ENCODE data around the gene SGCA.

Gene SGCA
- 0 to 1.8 (median 0) reads per million in 17 experiments for total RNA-seq

DNA sequence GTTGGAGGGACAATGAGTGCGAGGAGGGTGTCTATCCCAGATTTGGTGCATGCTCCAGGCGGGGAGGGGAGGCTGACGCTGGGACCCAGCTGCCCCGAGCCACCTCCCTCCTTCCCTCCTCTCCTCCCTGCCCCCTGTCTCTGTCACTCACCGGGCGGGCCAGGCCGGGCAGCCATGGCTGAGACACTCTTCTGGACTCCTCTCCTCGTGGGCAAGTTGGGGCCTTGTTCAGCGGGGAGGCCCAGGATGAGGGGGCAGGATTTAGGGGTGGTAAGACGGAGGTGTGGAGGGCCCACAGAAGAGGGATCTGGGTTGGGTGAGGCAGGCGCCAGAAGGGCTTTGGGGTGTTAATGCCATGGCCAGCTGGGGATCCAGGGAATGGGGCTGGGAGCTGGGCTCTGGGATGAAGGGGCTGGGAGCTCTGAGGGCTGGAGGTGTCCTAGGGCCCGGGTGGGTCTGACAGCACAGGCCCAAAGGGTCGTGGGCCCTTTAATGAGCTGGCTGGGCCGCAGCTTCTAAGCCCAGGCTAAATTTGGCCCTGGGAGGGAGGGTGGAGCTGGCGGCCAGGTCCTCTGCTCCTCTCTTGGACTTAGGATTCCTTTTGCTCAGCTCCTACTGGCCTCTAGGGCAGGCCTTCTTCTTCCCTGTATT, at the start of gene SGCA:
Gene SGCA (plus strand): TSS at position 139 of the 651 bp plus-strand sequence. CDS start 36 bp downstream, at position 175.
- DNase-seq: no peak

DNA sequence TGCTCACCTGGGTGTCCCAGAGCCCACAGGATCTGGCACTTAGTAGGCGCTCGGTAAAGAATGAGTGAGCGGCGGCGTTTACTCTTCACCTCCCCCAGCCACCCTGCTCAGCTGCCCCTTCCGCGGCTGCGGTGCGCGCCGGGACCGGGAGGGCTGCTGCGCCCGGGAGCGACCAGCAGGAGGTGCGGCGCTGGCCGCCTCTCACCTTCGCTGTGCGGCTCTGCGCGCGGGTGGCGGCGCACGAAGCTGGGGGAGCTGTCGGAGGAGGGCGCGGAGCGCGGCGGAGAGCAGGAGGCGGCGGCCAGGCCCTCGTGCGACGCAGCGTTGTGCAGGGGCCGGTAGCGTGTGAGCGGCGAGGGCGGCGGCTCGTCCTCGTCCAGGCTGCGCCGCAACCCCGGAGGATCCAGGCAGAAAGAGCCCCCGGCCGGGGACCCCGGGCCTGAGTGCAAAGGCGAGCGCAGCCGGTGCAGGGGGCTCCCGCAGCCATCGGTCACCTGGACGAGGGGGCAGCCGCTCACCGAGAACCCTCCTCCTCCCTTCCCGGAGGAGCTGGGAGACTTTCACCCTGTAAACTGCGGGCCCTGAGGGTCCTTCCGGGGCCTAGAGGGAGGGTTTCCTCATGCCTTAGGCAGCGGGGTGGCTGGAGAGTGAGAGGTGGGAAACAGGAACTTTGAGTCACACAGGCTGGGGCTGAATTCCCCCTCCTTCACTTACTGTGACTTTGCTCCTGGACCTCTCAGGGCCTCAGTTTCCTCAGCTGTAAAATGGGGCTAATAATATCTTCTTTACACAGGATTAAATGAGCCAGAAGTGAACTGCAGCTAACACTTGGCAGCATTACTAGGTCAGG, 48.4 kb upstream of the SGCA start:
- DNase-seq: peak; percentile 35 to 76 (median 52)

DNA sequence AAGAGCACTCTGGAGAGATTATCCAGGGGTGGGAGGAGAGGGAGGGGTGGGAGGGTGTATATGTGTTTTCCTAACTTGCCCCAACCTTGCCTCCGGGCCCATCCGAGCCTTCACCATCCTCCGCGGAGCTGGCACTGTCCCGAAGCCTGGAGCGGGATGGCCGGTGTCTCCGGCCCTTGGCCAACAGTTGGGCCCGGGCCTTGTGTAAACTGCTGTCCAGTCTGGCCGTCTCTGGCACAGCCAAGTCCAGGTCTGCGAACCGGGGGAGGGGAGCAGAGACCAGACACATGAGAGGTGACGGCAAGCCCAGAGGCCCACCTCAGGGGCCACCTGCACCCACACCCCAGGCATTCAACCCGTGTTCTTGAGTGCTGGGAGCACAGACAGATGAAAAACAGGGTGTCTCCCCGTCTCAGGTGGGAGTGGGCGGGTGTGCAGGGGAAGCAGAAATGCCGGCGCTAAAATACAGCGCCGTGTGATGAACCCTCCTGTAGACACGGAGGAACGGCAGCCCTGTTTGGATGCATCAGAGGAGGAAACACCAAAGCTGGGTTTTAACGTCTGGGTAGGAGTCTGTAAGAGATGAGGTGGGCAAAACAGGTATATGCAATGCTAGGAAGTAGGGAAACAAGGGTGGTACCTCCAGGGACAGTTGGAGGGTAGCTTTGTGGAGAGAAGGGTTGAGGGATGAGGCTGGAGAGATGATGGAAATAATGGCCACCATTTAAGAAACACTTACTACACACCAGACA, 47.6 kb upstream of the SGCA start:
- DNase-seq: no peak

DNA sequence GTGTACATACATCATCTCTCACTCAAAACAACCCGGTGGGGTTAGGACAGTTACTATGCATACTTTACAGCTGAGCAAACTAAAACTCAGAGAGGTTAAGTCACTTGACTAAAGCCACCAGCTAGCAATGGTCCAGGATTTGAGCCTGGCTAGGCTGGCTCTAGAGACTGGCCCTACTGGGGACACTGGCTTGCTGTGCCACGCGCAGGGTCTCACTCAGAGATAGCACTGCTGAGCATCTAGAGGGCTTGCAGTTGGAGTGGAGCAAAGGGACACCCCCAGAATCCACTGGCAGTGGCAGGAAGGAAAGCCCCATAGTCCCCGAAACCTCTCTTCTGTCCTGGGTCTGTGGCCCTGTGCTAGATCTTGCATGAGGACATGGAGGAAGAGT, 47.0 kb upstream of the SGCA start:
- DNase-seq: no peak

DNA sequence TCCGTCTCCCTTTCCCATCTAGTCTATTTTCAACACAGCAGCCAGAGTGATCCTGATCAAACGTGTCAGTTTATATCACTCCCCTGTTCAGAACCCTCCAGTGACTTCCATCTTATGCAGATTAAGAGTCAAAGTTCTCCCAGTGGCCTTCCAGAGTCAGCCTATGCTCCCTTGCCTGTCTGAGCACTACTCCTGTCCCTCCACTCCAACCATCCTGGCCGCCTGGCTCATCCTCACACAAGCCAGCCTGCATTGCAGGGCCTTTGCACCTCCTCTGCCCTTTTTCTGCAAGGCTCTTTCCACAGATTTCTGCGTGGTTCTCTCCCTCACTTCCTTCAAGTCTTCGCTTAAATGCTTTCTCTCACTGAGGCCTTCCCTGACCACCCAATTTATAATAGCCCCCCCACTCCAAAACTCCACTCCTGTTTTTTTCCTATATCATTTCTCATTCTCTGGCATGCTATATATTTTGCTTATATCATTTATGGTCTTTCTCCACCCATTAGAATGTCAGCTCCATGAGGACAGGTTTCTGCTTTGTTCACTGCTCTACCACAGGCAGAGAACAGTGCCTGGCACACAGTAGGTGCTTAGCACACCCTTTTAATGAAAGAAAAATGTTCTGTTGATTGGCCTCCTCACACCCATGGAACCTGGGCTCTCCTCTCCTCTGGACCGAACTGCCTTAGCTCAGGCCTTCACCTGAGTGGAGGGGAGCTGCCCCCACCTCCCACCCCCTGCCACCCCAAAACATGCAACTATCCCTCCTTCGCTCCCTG, 45.1 kb upstream of the SGCA start:
- DNase-seq: no peak

DNA sequence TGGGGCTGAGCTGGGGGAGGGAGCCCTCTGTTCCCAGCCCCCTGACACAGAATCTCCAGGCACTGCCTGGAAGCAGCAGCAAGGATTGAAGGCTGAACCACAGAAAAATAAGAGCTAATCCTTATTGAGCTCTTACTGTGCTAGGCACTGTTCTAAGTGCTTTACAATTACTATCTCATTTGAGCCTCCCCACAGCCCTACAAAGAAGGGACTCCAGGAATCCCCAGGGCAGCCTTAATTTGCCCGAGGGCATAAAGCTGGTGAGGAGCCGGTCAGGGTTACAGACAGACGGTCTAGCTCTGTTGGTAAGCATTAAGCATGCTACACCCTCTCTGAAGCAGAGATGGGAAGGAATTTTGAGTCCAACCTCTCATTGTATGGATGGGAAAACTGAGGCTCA, 42.9 kb upstream of the SGCA start:
- no peak for DNase-seq

DNA sequence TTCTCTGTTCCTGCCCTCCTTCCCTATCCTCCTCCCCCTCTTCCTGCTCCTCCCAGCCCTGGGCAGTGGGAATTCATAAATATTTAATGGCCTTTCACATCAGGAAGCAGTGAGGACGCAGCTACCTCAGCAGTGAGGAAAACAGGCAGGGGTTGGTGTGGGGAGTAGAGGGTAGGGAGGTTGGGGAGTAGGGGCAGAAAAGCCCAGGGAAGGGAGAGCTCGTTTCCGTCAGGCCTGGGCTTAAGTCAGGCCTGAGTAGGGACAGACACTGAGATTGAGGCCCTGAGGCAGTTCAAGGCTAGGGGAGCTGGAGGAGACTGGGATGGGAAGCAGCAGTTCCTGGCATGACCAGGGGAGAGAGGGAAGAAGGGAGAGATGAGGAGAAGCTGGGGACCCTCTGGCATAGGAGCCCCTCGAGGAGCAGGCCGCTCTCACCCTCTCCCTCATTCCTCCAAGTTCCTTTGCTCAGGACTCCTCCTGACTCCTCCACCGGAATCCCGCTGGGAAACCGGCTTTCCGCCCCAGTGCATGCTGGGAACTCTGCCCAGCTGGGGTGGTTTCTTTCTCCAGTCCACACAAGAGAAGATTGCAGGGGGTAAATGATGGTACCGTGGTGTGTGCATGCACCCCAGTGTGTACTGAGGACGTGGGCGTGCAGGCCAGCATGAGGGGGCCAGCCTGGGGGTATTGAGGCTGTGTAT, 42.0 kb upstream of the SGCA start:
- DNase-seq: no peak

DNA sequence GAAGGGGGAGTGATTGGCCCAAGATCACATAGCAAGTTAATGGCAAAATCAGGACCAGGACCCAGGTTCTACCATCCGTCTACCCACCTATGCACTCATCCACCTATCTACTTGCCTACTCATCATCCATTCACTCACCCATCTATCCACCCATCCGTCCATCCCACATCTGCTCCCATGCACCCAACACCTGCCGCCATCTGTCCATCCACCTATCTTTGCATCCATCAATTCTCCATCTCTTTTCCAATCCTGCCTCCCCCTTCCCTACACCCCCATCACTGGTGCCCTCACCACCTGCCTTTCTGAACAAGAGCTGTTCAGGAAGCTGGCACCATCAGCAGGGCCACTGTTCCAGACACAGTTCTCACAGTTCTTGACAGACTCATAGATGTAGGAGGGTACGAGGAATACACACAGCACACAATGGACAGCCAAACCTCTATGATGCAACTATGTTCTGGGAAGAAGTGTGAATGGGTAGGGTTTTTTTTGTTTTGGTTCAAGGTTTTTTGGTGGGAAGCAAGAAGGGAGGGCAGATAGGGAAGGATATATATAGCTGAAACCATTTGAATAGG, 40.3 kb upstream of the SGCA start:
- no peak for DNase-seq

DNA sequence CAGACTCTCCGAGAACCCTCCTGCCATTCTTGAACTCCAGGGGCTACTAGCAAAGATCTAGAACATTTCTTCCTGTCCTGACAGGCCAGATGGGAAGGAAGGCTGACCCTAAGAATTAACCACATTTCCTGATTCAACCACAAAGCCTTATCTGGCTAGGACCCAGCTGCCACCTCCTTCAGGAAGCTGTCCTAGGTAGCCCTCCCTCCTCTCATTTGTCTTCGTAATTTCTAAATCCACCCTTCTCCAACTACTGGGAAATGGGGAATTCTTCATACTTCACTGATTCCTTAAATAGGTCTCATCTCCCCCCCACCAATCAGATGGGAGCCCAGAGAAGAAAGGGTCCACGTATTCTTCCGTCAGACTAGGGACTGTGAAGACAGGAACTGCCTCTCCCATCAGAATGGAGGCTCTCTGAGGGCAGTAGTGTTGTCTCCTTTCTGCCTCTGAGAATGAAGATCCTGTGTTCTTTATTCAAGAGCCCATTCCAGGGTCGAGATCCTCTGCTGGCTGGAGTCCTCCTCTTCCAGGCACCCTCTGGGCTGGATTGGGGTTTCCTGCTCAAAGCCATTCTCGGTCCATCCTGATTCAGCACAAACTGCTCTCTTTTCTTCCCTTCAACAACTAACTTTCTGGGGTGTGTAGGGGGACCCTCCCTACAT, 38.0 kb upstream of the SGCA start:
- peak in 3 of 4 experiments; percentile 28 to 32 (median 32) for DNase-seq

DNA sequence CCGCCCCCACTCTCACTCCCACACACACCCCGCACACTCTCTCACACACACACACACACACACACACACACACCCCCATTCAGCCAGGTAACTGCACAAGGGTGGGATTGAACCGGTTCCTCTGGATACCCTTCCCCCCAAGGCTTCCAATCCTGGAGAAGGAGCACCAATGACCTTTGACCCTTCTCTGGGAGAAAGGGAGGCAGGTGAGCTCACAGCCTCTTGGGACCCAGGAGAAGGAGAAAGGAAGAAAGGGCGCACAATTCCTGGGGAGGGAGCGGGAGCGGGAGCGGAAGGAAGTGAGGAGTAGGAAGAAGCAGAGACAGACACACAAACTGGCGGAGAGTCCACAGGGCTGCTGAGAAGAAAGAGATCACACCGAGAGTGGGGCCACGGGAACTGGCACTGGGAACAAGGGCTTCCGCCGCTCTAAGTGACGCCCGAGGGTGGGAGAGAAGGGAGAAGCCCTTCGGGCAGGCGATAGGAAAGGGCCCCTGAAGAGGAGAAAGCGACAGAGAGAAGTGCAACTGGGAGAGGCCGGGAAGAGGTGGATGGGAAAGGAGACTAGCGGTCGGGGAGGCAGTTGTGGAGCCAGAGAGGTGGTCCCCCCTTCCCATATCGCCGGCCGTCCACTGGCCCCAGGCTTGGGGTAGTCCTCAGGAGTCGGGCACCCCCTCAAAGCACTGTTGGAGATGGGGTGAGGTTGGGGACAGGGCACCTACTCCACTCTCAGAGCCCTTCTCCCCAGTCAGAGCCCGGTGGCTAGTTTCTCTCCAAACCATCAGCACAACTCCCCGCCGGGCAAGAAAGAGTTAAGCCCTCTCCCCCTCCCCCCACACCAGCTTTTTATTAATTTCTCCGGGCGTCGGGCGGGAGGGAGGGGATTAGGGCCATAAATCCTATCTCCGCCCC, 37.1 kb upstream of the SGCA start:
- DNase-seq: peak; percentile 46 to 71 (median 60)

DNA sequence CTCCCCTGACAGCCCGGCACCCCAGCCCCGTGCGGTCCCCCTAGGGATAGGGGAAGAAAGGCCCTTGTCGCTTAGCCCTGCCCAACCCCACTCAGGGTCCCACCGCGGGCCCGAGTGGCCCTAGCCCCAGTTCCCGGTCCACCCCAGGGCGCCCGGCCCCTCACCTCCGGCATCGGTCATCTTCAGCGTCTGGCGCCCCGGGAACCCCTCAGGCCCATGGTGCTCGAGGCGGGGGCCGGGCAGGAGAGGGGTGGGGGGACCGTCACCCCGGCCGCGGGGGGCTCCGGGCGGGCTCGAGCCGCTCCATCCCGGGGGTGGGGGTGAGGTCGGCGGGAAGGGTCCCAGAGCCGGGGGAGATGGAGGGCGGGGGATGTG, 36.5 kb upstream of the SGCA start:
- DNase-seq: no peak

DNA sequence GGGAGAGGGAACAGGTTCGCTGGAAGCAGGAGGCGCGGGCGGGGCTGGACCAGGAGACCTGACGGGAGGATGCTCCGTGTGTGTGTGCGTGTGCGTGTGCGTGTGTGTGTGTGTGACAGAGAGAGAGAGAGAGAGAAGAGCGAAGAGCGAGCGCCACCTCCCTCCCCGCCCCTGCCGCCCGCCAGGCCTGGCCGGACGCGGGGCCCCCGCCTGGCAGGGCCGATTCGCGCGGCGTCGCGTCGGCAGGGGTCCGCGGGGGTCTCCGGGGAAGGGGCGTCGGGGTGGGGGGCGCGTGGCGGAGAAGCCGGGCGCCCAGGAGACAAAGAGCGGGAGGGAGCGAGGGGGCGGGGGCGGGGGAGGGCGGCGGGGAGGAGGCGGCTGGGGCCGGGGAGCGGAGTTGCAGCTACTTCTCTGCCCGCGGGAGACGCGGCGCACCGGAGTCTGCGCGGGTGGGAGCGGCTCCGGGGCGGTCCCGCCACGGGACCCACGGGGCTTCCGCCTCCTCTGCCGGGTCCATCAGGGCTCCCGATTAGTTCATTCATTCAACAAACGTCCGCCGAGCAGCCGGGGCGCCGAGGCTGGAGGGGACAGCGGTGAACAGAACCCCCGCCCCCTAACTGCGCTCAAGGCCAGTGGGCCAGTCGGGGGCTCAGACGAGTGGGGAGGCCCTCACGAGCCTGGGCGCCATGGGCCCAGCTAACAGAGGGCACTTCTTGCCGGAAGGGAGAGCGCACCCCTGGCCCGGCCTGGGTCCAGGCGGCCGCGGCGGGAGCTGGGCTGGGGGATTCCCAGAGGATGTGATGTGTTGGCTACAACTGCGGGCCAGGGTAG, 35.9 kb upstream of the SGCA start, which contains the start of gene SAMD14:
Gene SAMD14 (minus strand): TSS at position 433 of the 831 bp plus-strand sequence. CDS start 5,201 bp downstream, outside the sequence.
- DNase-seq: peak; percentile 45 to 76 (median 61)

DNA sequence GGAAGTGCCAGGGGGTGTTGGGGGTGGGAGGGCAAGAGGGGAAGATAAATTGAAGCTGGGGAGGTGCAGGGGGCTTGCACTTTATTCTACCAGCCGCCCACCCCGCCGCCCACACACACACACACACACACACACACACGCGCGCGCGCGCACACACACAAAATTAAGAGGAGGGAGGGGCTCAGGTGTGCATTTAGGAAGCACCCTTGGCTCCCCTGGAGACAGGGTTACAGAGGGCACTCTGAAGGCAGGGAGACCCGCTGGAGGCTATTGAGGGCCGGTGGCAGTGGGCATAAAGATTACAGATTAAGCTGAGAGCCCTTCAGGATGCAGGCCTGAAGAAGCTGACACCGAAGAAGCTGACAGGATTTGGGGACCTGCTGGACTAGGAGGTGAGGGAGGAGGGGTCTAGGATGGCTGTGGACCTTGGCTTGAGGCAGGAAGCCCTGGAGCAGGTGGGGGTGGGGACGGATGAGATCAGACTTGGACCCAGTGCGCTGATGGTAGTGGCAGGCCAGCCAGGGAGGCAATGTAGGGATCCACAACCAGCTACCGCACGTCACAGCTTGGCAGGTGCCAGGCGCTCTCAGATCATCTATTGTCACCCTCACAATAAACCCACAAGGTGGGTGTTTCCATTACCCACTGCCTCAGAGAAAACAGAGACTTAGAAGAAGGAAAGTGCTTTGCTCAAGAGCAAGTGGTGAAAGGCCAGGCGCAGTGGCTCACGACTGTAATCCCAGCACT, 35.1 kb upstream of the SGCA start:
- peak in 3 of 4 experiments; percentile 37 to 47 (median 38) for DNase-seq

DNA sequence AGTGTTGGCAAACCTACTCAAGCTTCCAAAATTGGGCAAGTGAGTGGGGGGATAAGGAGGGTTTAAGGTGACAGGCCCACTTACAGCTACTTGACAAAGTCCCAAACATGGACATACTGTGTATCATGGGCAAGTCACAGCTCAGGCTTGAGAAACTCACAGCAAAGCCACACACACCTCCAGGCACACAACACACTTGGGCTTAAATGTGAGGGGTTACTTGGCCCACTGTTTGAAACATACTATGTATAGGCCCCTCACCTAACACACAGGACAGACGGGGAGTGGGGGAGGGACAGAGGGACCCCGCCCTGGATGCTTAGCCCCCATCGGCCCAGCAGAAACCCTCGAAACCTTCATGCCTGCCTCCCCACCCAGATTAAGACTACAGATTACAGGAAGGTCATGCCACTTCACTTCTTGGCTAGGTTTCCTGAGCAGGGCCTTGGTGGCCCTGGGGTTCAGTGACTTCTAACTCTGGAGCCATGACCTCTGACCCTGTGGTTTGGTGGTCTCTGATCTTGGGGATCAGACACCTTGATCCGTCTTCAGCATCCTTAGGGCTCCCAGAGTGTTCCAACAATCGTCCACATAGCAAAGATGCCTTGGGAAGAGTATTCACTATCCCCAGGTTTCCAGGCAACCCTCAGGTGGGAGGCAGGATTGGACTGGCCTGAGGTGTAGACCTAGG, 33.6 kb upstream of the SGCA start:
- DNase-seq: peak in 1 of 4 experiments; percentile 20

DNA sequence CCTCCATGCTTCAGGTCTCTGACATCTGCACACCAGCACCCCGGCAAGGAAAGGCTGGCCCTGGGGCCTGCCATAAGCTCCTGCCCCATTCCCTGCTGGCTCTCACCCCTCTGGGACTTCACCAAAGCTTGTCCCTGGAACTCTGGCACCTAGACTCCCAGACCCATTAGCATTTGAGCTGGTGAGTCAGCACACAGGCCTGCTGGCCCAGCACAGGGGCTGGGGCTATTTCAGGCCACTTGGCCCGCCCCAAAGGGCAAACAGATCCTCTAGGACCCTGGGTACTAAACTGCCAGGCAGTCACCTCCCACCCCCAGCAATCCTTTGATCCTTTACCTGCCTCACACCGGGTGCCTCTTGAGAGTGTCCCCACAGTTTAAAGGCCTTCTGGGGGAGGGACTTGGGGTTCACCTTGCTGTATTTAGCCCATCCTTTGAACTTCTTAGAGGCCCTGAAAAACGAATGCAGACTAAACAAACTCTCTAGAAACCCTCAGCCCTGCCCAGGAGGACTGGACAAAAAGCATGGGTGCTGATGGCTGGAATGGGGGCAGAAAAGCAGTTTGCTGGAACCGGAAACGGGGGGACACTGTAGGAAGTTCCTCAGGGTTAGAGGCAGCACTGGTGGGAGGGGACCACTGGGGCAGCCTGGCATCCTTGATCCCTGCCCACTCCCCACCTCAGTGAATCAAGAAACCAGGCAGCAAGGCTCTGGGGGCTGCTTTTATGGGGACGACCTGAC, 32.6 kb upstream of the SGCA start:
- no peak for DNase-seq

DNA sequence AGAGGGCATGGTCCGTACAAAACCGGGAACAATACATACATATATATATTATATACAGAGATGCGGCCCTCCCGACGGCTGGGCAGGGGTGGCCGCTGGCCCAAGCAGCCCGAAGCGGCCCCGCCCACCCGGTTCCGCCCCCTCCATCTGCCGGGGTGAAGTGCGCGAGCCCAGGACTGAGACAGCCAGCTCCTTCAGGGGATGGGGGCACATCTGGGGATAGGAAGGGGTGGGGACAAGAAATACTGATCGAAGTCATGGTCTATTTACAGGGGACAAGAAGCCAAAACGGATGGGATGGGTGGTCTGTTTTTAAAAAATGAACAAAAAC, 32.1 kb upstream of the SGCA start:
- DNase-seq: no peak
